BJ (cell line): ENCODE results near the gene WDR37. TPM values are rescaled to one million over a fixed set of nuclear protein-coding genes. Genes with fewer than 3 reads are reported as not detected.

ENCODE experiments used
- CTCF ChIA-PET: fragments of 350-600 bp; formaldehyde crosslinking; extraction: SDS; loops from one replicate; lab custom pipeline; 2021; ENCODE audit warnings: antibody characterized with exemption, inconsistent platforms; lab: Yijun Ruan, JAX
- POLR2A ChIA-PET: fragments of 300-600 bp; sonication (Branson Sonifier 250); formaldehyde crosslinking; extraction: SDS; loops from one replicate; lab custom pipeline; 2021; ENCODE audit warnings: antibody characterized with exemption; lab: Charles Lee
- DNase-seq: peaks from one replicate; pipeline ENCODE4 v3.0.0-alpha.2; 2011; ENCODE audit warnings: low read depth
- H3K27me3 ChIP-seq: 2 replicates; pipeline ENCODE4 v1.6.0; 2011; ENCODE audit warnings: low read length; ENCODE audit not compliant: control insufficient read depth, insufficient read depth
- H3K36me3 ChIP-seq: 2 replicates; pipeline ENCODE4 v1.5.1; 2011; ENCODE audit warnings: low read length; ENCODE audit not compliant: control insufficient read depth, insufficient read depth
- H3K4me3 ChIP-seq: 2 replicates; pipeline ENCODE4 v1.5.1; 2011; ENCODE audit warnings: low read depth, mild to moderate bottlenecking, control low read depth, low read length
- polyA plus RNA-seq: library from polyadenylated mRNA; depleted of rRNA; stranded (reverse); fragments of >200 nt; gene quantifications from 2 replicates; pipeline ENCODE4 v1.2.3, GENCODE V29; 2011
- TF ChIP-seq, protein P1 (sequence below): IDR thresholded peaks from 2 replicates; pipeline ENCODE4 v1.5.1; 2011; ENCODE audit warnings: low read depth, mild to moderate bottlenecking, control low read depth, inconsistent platforms, low read length, moderate library complexity; ENCODE audit not compliant: insufficient read depth

WDR37 gene
- polyA plus RNA-seq, 1 experiment, result 12.7 TPM

DNA sequence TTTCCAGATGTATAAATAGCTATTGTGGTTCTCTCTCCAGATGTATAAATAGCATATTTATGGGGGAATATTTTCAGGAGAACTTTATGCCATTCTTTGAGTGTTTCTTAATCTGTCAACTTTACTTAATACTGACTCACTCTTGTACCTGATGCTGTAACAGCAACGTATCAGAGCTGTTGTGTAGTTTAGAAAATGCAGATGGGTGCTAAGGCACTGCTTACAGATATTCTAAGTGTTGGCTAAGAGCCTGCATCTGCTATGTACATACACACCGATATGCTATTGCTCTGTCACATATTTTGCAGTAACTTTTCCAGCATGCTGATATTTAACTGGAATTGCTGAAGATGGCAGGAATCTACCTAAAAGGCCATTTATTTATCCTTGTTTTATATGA, 71.9 kb downstream of the WDR37 start:
- no peak overlapping the region for H3K4me3 ChIP-seq
- POLR2A ChIA-PET, result no interaction called here
- H3K27me3 ChIP-seq, result no peaks in the 10 kb centered on the region
- peaks cover 20% of the 10 kb centered on the region for H3K36me3 ChIP-seq
- DNase-seq, result no peak
- CTCF ChIA-PET, result interaction anchor here (1.1 kb wide), 1 partner anchor 18 kb away, joined by 7 read pairs; no protein-coding TSS in a partner anchor
- TF ChIP-seq, protein P1, sequence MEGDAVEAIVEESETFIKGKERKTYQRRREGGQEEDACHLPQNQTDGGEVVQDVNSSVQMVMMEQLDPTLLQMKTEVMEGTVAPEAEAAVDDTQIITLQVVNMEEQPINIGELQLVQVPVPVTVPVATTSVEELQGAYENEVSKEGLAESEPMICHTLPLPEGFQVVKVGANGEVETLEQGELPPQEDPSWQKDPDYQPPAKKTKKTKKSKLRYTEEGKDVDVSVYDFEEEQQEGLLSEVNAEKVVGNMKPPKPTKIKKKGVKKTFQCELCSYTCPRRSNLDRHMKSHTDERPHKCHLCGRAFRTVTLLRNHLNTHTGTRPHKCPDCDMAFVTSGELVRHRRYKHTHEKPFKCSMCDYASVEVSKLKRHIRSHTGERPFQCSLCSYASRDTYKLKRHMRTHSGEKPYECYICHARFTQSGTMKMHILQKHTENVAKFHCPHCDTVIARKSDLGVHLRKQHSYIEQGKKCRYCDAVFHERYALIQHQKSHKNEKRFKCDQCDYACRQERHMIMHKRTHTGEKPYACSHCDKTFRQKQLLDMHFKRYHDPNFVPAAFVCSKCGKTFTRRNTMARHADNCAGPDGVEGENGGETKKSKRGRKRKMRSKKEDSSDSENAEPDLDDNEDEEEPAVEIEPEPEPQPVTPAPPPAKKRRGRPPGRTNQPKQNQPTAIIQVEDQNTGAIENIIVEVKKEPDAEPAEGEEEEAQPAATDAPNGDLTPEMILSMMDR, result no peak

DNA sequence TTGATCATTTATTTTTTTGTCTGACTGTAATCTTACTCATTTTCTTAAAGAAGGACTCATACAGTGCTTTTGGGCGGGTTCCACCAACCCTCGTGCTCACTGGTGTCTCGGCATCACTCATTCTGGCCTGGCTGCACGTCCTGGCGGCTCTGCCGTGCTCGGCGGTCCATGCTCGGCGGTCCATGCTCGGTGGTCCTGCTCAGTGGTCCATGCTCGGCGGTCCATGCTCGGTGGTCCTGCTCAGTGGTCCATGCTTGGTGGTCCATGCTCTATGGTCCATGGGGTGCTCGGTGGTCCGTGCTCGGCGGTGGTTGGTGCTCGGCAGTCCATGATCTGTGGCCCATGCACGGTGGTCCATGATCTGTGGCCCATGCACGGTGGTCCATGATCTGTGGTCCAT, 72.5 kb downstream of the WDR37 start:
- TF ChIP-seq, protein P1, result no peak
- ChIA-PET POLR2A (no interaction called here), CTCF (interaction anchor here (1.1 kb wide), 1 partner anchor 18 kb away, joined by 7 read pairs; no protein-coding TSS in a partner anchor)
- H3K4me3 ChIP-seq, result no peak overlapping the region
- H3K36me3 ChIP-seq, result peaks cover 20% of the 10 kb centered on the region
- no peaks in the 10 kb centered on the region for H3K27me3 ChIP-seq
- DNase-seq, result no peak

DNA sequence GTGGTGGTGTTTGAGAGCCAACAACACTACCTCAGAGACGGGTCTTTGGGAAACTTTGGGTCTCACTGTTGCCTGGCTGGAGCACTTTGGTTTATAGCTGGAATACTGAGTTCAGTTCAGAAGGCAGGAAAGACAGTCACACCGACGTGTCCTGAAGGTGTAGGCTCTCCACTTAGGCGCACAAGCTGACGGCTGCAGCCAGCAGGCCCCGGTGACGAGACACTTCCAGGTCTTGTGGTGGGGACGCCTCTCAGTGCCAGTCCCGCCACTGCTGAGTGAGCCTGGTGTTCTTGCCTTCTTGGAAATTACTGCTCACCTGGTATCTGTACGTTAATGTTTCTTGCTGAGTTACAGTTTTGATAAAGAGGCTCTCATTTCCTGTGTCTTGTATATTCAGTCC, 74.0 kb downstream of the WDR37 start:
- TF ChIP-seq, protein P1, result no peak
- Histone ChIP-seq H3K4me3 (no peak overlapping the region), H3K36me3 (peaks cover 15% of the 10 kb centered on the region), H3K27me3 (no peaks in the 10 kb centered on the region)
- no peak for DNase-seq
- POLR2A ChIA-PET, result no interaction called here
- CTCF ChIA-PET, result interaction anchor here (0.8 kb wide), 1 partner anchor 30 kb away, joined by 3 read pairs; no protein-coding TSS in a partner anchor

DNA sequence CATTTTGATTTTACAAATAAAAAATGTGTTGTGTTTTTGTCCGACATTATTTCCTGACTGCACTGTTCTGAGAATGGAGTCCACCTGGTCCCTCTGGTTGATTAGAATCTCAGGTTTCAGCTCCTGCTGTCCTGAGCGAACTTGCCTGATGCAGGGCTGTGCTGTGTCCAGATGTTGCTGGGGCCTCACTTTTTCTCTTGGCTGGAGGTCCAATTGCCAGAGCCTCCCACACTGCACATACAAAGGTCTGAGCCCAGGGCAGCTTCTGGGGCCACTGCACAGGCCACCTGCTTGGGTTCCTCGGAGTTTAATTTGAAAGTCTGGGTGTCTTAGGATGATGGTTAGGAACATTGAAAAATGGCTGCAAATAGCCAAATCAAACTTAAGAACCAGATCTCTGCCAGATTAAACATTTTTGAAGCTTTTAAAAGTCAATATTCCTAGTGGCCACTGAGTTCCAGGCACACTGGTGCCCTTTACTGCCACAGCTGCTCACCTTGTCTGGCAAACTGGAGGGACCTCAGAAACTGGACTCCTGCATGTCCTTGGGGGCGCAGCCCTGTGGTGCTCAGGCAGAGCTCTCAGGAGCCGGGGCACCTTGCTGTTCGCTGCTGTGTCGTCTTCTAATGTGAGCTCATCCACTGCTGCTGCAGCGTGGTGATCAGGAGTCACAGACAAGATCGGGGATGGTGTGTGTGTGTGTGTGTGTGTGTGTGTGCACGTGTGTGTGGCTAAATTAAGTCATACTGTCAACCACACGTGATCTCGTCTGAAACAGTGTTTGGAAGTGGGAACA, 75.0 kb downstream of the WDR37 start:
- no peak overlapping the region for H3K4me3 ChIP-seq
- peaks cover 13% of the 10 kb centered on the region for H3K36me3 ChIP-seq
- no peaks in the 10 kb centered on the region for H3K27me3 ChIP-seq
- POLR2A ChIA-PET, result no interaction called here
- DNase-seq, result no peak
- TF ChIP-seq, protein P1, result no peak
- CTCF ChIA-PET, result no interaction called here

DNA sequence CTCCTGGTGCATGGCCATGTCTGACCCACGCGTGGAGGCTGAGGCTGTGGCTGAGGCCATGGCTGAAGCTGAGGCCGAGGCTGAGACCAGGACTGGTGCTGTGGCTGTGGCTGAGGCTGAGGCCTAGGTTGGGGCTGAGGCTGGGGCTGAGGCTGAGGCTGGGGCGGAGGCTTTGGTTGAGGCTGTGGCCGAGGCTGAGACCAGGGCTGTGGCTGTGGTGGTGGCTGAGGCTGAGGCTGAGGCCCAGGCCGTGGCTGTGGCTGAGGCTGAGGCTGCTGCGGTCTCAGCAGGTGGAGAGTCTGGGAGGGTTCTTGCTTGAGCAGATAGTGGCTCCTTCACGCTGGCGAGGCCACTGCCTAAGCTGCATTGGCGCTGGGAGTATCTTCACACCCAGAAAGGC, 76.4 kb downstream of the WDR37 start:
- CTCF ChIA-PET, result no interaction called here
- TF ChIP-seq, protein P1, result no peak
- H3K36me3 ChIP-seq, result peaks cover 12% of the 10 kb centered on the region
- POLR2A ChIA-PET, result no interaction called here
- H3K4me3 ChIP-seq, result no peak overlapping the region
- H3K27me3 ChIP-seq, result no peaks in the 10 kb centered on the region
- no peak for DNase-seq
